GM18951 (cell line): Measurements from ENCODE around the gene SLC12A3.
A peak's percentile ranks its signal among the peaks of the same experiment; 100 is the strongest.

ENCODE experiments used
- POLR2A ChIP-seq: IDR thresholded peaks from 4 replicates; pipeline ENCODE4 v1.6.1; 2011; ENCODE audit warnings: mild to moderate bottlenecking; ENCODE audit not compliant: insufficient read length, insufficient read depth; ENCODE audit errors: extremely low read depth
- in situ Hi-C: fragments of 300-500 bp; cut with MboI; formaldehyde crosslinking; loops from one replicate; pipeline ENCODE4 v1.12.0; 2022; ENCODE audit warnings: low sequenced_read_pairs, mixed read lengths, inconsistent platforms; ENCODE audit not compliant: unreplicated experiment

The SLC12A3 gene

GRCh38 chr16:56944954-56945839, 80.2 kb downstream of the SLC12A3 start:
- no peak for TF ChIP-seq POLR2A

GRCh38 chr16:56945847-56946527, 81.0 kb downstream of the SLC12A3 start:
- TF ChIP-seq POLR2A, result no peak
- in situ Hi-C loops, result no loop called here

More at GRCh38 chr16:56944954-56945839, 80.2 kb downstream of the SLC12A3 start:
- in situ Hi-C loops, result no loop called here

DNA sequence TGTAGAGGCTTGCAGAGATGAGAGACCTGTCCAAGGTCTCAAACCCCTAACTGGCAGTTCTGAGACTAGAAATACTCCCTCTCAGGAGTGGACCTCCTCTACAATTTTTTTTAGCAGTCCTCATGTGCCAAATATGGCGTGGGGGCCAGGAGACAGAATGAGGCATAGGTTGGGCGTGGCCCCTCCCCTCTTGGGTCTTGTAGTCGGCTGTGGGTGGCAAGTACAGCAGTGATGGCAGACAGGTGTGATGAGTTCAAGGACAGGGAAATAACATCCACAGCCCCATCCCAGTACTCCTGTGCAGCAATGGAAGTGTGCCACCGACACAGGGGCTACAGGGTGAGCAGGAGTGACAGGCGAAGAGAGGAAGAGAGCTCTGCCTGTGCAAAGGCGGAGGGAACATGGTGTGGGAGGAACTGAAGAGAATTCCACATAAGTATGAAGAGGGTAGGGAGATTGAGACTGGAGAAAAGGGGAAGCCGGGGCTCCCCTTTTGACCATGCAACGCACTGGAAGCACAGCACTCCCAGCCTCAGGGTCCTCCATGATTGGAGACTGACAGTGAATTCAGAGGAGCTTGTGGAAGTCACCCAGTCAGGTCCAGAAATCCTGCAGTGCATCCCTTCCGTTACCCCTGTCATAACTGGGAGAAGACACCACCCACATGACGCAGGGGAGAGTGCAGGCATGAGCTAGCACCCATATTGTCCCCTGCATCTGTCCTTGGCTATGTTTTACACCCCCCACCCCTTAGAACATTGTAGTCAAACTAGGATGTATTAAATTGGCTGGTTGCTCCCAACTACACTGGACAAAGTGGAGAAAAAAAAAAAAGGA, 82.0 kb downstream of the SLC12A3 start:
- in situ Hi-C loops, result no loop called here
- TF ChIP-seq POLR2A, result peak; percentile 37

DNA sequence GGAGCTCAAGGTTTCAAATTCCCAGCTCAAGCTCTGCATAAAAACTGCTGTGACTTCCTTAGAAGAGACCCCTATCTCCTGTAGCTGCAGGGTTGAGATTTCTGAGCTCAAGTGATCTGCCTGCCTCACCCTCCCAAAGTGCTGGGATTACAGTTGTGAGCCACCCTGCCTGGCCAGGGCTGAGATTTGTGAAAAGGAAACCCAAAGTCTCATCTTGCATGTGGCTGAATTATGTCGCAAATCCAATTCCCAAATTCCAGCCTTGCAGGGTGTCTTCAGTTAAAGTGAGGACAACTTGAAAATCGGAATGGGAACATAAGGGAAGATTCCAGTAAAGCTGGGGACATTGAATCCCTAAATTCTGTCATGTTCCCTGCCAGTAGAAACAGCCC, 82.6 kb downstream of the SLC12A3 start:
- in situ Hi-C loops, result no loop called here
- no peak for TF ChIP-seq POLR2A

GRCh38 chr16:56948234-56948633, 83.2 kb downstream of the SLC12A3 start:
- in situ Hi-C loops, result no loop called here

GRCh38 chr16:56950051-56950450, 85.0 kb downstream of the SLC12A3 start:
- TF ChIP-seq POLR2A, result no peak
- in situ Hi-C loops, result loop anchor here (5.0 kb wide), 1 partner anchor 83 kb away; the partner anchor contains the start of gene SLC12A3

More at GRCh38 chr16:56948234-56948633, 83.2 kb downstream of the SLC12A3 start:
- no peak for TF ChIP-seq POLR2A

GRCh38 chr16:56950455-56950854, 85.4 kb downstream of the SLC12A3 start:
- no peak for TF ChIP-seq POLR2A
- in situ Hi-C loops, result loop anchor here (5.0 kb wide), 1 partner anchor 83 kb away; the partner anchor contains the start of gene SLC12A3

DNA sequence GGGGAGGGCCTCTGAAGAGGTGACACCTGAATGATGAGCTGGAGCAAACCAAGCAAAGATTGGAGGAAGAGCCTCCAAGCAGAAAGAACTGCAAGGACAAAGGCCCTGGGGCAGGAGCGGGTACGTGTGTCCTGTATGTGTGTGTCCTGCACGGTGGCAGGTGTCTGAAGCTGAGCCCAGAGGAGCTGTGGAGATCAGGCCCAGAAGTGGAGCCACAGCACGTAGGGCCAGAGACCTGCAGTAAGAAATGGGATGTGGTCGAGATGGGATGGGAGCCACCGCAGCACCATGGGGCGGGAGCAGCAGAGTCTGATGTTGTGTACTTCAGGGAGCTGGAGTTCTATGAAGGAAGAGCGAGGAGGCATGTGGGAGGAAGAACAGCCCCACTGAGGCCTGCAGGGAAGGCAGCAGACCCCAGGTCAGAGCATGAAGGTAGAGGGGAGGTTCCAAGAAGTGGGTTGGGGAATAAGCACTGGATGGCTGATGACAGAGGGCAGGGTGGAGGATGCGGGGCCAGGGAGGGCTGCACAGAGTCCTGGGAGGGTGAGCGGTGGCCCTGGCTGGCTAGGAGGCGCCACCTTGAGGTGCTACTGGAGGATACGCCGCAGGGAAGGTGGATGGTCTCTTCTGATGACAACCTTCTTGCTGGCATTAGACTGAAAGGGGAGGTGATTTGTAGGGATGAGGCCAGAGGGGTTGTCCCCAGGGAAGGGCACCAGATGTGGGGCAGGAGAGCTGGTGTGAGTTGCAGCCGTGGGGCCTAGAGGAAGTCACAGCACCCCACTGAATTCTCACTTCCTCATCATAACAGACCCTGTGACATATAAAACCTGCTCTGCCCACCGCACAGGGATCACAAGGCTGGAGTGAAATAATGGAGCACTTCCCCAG, 86.1 kb downstream of the SLC12A3 start:
- no peak for TF ChIP-seq POLR2A
- in situ Hi-C loops, result loop anchor here (5.0 kb wide), 1 partner anchor 84 kb away; the partner anchor contains the start of gene SLC12A3

DNA sequence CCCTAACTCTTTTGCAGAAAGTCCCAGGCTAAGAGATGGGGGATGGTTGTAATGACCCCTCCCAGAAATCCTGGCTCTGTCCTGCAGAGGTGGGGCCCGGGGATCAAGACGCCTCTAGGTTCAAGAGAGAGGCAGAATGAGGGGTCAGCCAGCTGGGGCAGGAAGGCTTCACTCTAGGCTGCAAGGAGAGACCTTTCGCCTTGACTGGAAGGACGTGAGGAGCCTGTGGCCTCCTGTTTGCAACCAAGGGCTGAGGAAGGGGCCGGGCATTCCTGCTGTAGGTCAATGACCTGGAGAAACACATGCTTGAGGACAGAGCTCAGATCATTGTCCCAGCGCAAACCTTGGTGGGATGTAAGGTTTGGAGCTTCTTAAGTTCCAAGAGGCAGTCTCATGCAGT, 88.0 kb downstream of the SLC12A3 start:
- TF ChIP-seq POLR2A, result no peak
- in situ Hi-C loops, result loop anchor here (5.0 kb wide), 1 partner anchor 86 kb away; the partner anchor contains the start of gene SLC12A3

DNA sequence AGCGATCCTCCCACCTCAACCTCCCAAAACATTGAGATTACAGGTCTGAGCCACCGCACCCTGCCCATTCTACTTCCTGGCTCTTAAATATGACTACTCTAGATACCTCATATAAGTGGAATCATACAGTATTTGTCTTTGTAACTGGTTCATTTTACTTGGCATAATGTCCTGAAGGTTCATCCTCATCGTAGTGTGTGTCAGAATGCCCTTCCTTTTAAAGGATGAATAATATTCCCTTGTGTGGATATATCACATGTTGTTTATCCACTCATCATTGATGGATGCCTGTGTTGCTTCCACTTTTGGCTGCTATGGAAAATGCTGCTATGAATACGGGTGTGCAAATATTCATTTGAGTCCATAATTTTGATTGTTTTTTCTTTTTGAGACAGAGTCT, 91.1 kb downstream of the SLC12A3 start:
- no peak for TF ChIP-seq POLR2A
- in situ Hi-C loops, result no loop called here

DNA sequence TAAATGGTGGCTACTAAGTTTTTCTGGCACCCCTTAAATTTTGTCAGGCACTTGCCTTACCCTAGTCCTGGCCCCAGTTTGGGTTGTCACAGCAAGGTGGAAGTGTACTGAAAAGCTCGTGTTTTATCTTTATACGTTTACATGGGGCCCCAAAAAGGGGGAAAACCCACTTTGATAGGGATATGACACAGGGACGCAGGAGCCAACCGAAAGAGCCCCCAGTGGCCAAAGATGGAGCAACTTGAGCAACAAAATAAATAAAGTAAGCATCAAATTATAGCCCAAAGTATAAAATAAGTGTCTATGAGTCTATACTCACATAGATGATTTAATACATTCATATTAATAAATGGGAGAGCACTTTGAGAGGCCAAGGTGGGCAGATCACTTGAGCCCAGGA, 91.7 kb downstream of the SLC12A3 start:
- no peak for TF ChIP-seq POLR2A
- in situ Hi-C loops, result no loop called here
